A549 (cell line): ENCODE measurements around the gene GHDC. TPM values are rescaled to one million over a fixed set of nuclear protein-coding genes. Genes with fewer than 3 reads are reported as not detected.
"Not testable (repeated sequence)": the region's sequence is repeated elsewhere in the genome, so short reads cannot be mapped to it uniquely, and the experiment has no call there.

ENCODE experiments used
- ATAC-seq, 2 experiments: fragments of 200-7000 bp in 1 of 2; fragments of >200 bp in 1 of 2; cut with Nextera tagmentation in 1 of 2; cut with Tn5 transposase in 1 of 2; 3 replicates each; pipeline versions ENCODE4 v1.8.0 to v1.9.1; 2018 to 2020; ENCODE audit warnings: mild to moderate bottlenecking in 1 of 2, moderate library complexity in 1 of 2
- CTCF ChIA-PET: fragments of 300-600 bp; sonication (Branson Sonifier 250); formaldehyde crosslinking; extraction: SDS; loops from one replicate; lab custom pipeline; 2021; ENCODE audit warnings: antibody characterized with exemption, inconsistent platforms; lab: Yijun Ruan, JAX
- POLR2A ChIA-PET: fragments of 350-600 bp; formaldehyde crosslinking; extraction: SDS; loops from one replicate; lab custom pipeline; 2021; ENCODE audit warnings: antibody characterized with exemption, inconsistent platforms; lab: Yijun Ruan, JAX
- DNase-seq, 2 experiments: peaks; one replicate each; pipeline versions ENCODE4 v3.0.0 to v3.0.0-alpha.2; 2011 to 2016; ENCODE audit warnings: low read depth in 1 of 2, low spot score in 1 of 2
- FAIRE-seq: peaks from 2 replicates; lab custom pipeline; 2011; peaks lifted over from hg19 to GRCh38; lab: Jason Lieb, UNC
- H3K27ac ChIP-seq, 2 experiments: fragments of >200 bp; sonication (Bioruptor Twin); formaldehyde crosslinking; 3 replicates each; pipeline ENCODE4 v1.5.1; 2016 to 2017
- H3K4me1 ChIP-seq: fragments of >200 bp; sonication (Bioruptor Twin); formaldehyde crosslinking; 3 replicates; pipeline ENCODE4 v1.6.1; 2016
- H3K4me2 ChIP-seq: fragments of >200 bp; sonication (Bioruptor Twin); formaldehyde crosslinking; 3 replicates; pipeline ENCODE4 v1.6.1; 2016
- H3K4me3 ChIP-seq: fragments of >200 bp; sonication (Bioruptor Twin); formaldehyde crosslinking; 3 replicates; pipeline ENCODE4 v1.5.1; 2016
- H3K9me3 ChIP-seq: fragments of >200 bp; sonication (Bioruptor Twin); formaldehyde crosslinking; 3 replicates; pipeline ENCODE4 v1.6.1; 2016
- CEBPB ChIP-seq, 2 experiments: fragments of >200 bp in 1 of 2; sonication (Bioruptor Twin) in 1 of 2; formaldehyde crosslinking in 1 of 2; IDR thresholded peaks; 2 replicates each; pipeline ENCODE4 v1.6.1; 2012 to 2016
- WGBS: methylation state at CpG from one replicate; pipeline ENCODE4 v1.1.6; 2017; ENCODE audit errors: missing lambda C conversion rate; 5-methylcytosine and 5-hydroxymethylcytosine counted together
- polyA plus RNA-seq, 4 experiments: library from polyadenylated mRNA; depleted of rRNA in 3 of 4; stranded (reverse); fragments of >200 nt; fragmentation: RNase III in 1 of 4; extraction: RNeasy Plus Mini Kit Qiagen cat#74134 plus additional on column Dnase treatment in 1 of 4; gene quantifications; 2 replicates in 3 of 4; 3 replicates in 1 of 4; pipeline ENCODE4 v1.2.3, GENCODE V29; 2011 to 2017

The GHDC gene
- polyA plus RNA-seq, 2 of the 4 experiments (the other 2 are of a cell fraction), result 12.3 to 23.4 TPM

- H3K4me2 ChIP-seq, ATAC-seq, H3K9me3 ChIP-seq, H3K27ac ChIP-seq, FAIRE-seq, POLR2A ChIA-PET, H3K4me3 ChIP-seq, DNase-seq: not testable (repeated sequence)
- CTCF ChIA-PET, result interaction anchor here (0.6 to 1.5 kb wide), 3 partner anchors 10 to 89 kb away, joined by 3 read pairs; no protein-coding TSS in a partner anchor
- peaks cover 25% of the 10 kb centered on the region for H3K4me1 ChIP-seq
- 94% methylated on average over 7 of the region's 7 CpGs for WGBS
- TF ChIP-seq CEBPB (IDR thresholded peaks at IDR 0.05), result peak in 1 of 2 experiments; percentile 44; a peak in 3 of 4 replicates
Observed at GRCh38 chr17:42140690-42141089, 53.6 kb downstream of the GHDC start.

Other genes with a start within 250 kb of the GHDC start
- gene CNP, start 227.7 kb downstream of the GHDC start, polyA plus RNA-seq (2011; rRNA removed), result 38.6 and 49.8 TPM in 2 replicates
- gene CNP, start 227.7 kb downstream of the GHDC start, polyA plus RNA-seq (2017; fragmentation: RNase III; extraction: RNeasy Plus Mini Kit Qiagen cat#74134 plus additional on column Dnase treatment), result 113 to 118 TPM (median 116 TPM) in 3 replicates
- 95.3 and 116 TPM in 2 replicates for gene DNAJC7, start 177.1 kb downstream of the GHDC start, polyA plus RNA-seq (2011; rRNA removed)
- 140 to 161 TPM (median 148 TPM) in 3 replicates for gene DNAJC7, start 177.1 kb downstream of the GHDC start, polyA plus RNA-seq (2017; fragmentation: RNase III; extraction: RNeasy Plus Mini Kit Qiagen cat#74134 plus additional on column Dnase treatment)
- 52.2 and 54.3 TPM in 2 replicates for gene NKIRAS2, start 174.4 kb downstream of the GHDC start, polyA plus RNA-seq (2011; rRNA removed)
- gene NKIRAS2, start 174.4 kb downstream of the GHDC start, polyA plus RNA-seq (2017; fragmentation: RNase III; extraction: RNeasy Plus Mini Kit Qiagen cat#74134 plus additional on column Dnase treatment), result 44.1 to 48.0 TPM (median 45.2 TPM) in 3 replicates
- 1.0 and 1.4 TPM in 2 replicates for gene C17orf113, start 143.9 kb downstream of the GHDC start, polyA plus RNA-seq (2011; rRNA removed)
- 0.55 to 0.80 TPM (median 0.67 TPM) in 3 replicates for gene C17orf113, start 143.9 kb downstream of the GHDC start, polyA plus RNA-seq (2017; fragmentation: RNase III; extraction: RNeasy Plus Mini Kit Qiagen cat#74134 plus additional on column Dnase treatment)
- 0.61 and 0.86 TPM in 2 replicates for gene ZNF385C, start 96.0 kb downstream of the GHDC start, polyA plus RNA-seq (2011; rRNA removed)
- gene ZNF385C, start 96.0 kb downstream of the GHDC start, polyA plus RNA-seq (2017; fragmentation: RNase III; extraction: RNeasy Plus Mini Kit Qiagen cat#74134 plus additional on column Dnase treatment), result 0.12 to 0.16 TPM (median 0.13 TPM) in 3 replicates
- 0.59 and 0.70 TPM in 2 replicates for gene DHX58, start 81.8 kb downstream of the GHDC start, polyA plus RNA-seq (2011; rRNA removed)
- gene DHX58, start 81.8 kb downstream of the GHDC start, polyA plus RNA-seq (2017; fragmentation: RNase III; extraction: RNeasy Plus Mini Kit Qiagen cat#74134 plus additional on column Dnase treatment), result 0.26 to 0.37 TPM (median 0.37 TPM) in 3 replicates
- 42.2 and 57.4 TPM in 2 replicates for gene KAT2A, start 73.1 kb downstream of the GHDC start, polyA plus RNA-seq (2011; rRNA removed)
- gene KAT2A, start 73.1 kb downstream of the GHDC start, polyA plus RNA-seq (2017; fragmentation: RNase III; extraction: RNeasy Plus Mini Kit Qiagen cat#74134 plus additional on column Dnase treatment), result 64.0 to 74.6 TPM (median 68.1 TPM) in 3 replicates
- 0.04 TPM in 1 of 2 replicates, not detected in the other for gene HSPB9, start 71.7 kb downstream of the GHDC start, polyA plus RNA-seq (2011; rRNA removed)
- not detected in 3 replicates for gene HSPB9, start 71.7 kb downstream of the GHDC start, polyA plus RNA-seq (2017; fragmentation: RNase III; extraction: RNeasy Plus Mini Kit Qiagen cat#74134 plus additional on column Dnase treatment)
- 171 and 179 TPM in 2 replicates for gene RAB5C, start 39.5 kb downstream of the GHDC start, polyA plus RNA-seq (2011; rRNA removed)
- 217 to 229 TPM (median 222 TPM) in 3 replicates for gene RAB5C, start 39.5 kb downstream of the GHDC start, polyA plus RNA-seq (2017; fragmentation: RNase III; extraction: RNeasy Plus Mini Kit Qiagen cat#74134 plus additional on column Dnase treatment)
- gene KCNH4, start 13.4 kb downstream of the GHDC start, polyA plus RNA-seq (2011; rRNA removed), result 0.24 and 0.25 TPM in 2 replicates
- gene KCNH4, start 13.4 kb downstream of the GHDC start, polyA plus RNA-seq (2017; fragmentation: RNase III; extraction: RNeasy Plus Mini Kit Qiagen cat#74134 plus additional on column Dnase treatment), result 0.37 to 0.40 TPM (median 0.39 TPM) in 3 replicates
- not detected in 2 replicates for gene HCRT, start 9.0 kb downstream of the GHDC start, polyA plus RNA-seq (2011; rRNA removed)
- gene HCRT, start 9.0 kb downstream of the GHDC start, polyA plus RNA-seq (2017; fragmentation: RNase III; extraction: RNeasy Plus Mini Kit Qiagen cat#74134 plus additional on column Dnase treatment), result 0.18 TPM in 1 of 3 replicates, not detected in the others
- 37.6 and 51.7 TPM in 2 replicates for gene STAT5B, start 81.9 kb upstream of the GHDC start, polyA plus RNA-seq (2011; rRNA removed)
- gene STAT5B, start 81.9 kb upstream of the GHDC start, polyA plus RNA-seq (2017; fragmentation: RNase III; extraction: RNeasy Plus Mini Kit Qiagen cat#74134 plus additional on column Dnase treatment), result 29.4 to 33.1 TPM (median 31.2 TPM) in 3 replicates
- gene STAT5A, start 94.0 kb upstream of the GHDC start, polyA plus RNA-seq (2011; rRNA removed), result 2.2 and 3.1 TPM in 2 replicates
- 3.9 to 4.4 TPM (median 4.0 TPM) in 3 replicates for gene STAT5A, start 94.0 kb upstream of the GHDC start, polyA plus RNA-seq (2017; fragmentation: RNase III; extraction: RNeasy Plus Mini Kit Qiagen cat#74134 plus additional on column Dnase treatment)
- gene STAT3, start 193.9 kb upstream of the GHDC start, polyA plus RNA-seq (2011; rRNA removed), result 72.8 and 81.9 TPM in 2 replicates
- 97.8 to 115 TPM (median 109 TPM) in 3 replicates for gene STAT3, start 193.9 kb upstream of the GHDC start, polyA plus RNA-seq (2017; fragmentation: RNase III; extraction: RNeasy Plus Mini Kit Qiagen cat#74134 plus additional on column Dnase treatment)
- gene CAVIN1, start 228.8 kb upstream of the GHDC start, polyA plus RNA-seq (2011; rRNA removed), result 91.4 and 101 TPM in 2 replicates
- 371 to 416 TPM (median 377 TPM) in 3 replicates for gene CAVIN1, start 228.8 kb upstream of the GHDC start, polyA plus RNA-seq (2017; fragmentation: RNase III; extraction: RNeasy Plus Mini Kit Qiagen cat#74134 plus additional on column Dnase treatment)